Caco-2 (cell line): ENCODE results near the gene OR2AT4. TPM values are rescaled to one million over a fixed set of nuclear protein-coding genes. Genes with fewer than 3 reads are reported as not detected.

Experiments used
- BruUV-seq: library from RNA; stranded (reverse); fragments of 400-500 nt; replicated peaks from 2 replicates; lab custom pipeline; 2021; lab: Mats Ljungman, UMichigan
- CTCF ChIA-PET: fragments of 300-600 bp; sonication (Branson Sonifier 250); formaldehyde crosslinking; loops from one replicate; lab custom pipeline; 2022; ENCODE audit warnings: antibody characterized with exemption; lab: Charles Lee
- POLR2A ChIA-PET: fragments of 300-600 bp; sonication (Branson Sonifier 250); formaldehyde crosslinking; loops from one replicate; lab custom pipeline; 2022; ENCODE audit warnings: antibody characterized with exemption; lab: Charles Lee
- DNase-seq, 2 experiments: peaks; one replicate each; pipeline versions ENCODE4 v3.0.0 to v3.0.0-alpha.2; 2020 to 2022
- H3K27me3 ChIP-seq: replicated peaks from 2 replicates; pipeline ENCODE4 v1.6.0; 2011; ENCODE audit warnings: low read length; ENCODE audit not compliant: control insufficient read depth, insufficient read depth
- H3K36me3 ChIP-seq: 2 replicates; pipeline ENCODE4 v1.5.1; 2011; ENCODE audit warnings: low read length; ENCODE audit not compliant: control insufficient read depth, insufficient read depth
- H3K4me1 ChIP-seq: fragments of 250-450 bp; sonication (Bioruptor Pico); 2 replicates; pipeline ENCODE4 v1.5.1; 2020; ENCODE audit warnings: mild to moderate bottlenecking
- H3K4me3 ChIP-seq: 2 replicates; pipeline ENCODE4 v1.5.1; 2011; ENCODE audit warnings: low read depth, mild to moderate bottlenecking, control low read depth, low read length
- H3K9me3 ChIP-seq: fragments of 250-450 bp; sonication (Bioruptor Pico); 2 replicates; pipeline ENCODE4 v1.5.1; 2020; ENCODE audit warnings: mild to moderate bottlenecking, moderate library complexity
- H3K27ac Mint-ChIP-seq: one replicate; pipeline ENCODE4 v1.8.0; 2022; ENCODE audit warnings: mixed read lengths; ENCODE audit not compliant: unreplicated experiment
- H3K27me3 Mint-ChIP-seq: one replicate; pipeline ENCODE4 v1.8.0; 2022; ENCODE audit warnings: mixed read lengths; ENCODE audit not compliant: insufficient read depth, unreplicated experiment
- H3K36me3 Mint-ChIP-seq: one replicate; pipeline ENCODE4 v1.8.0; 2022; ENCODE audit warnings: mild to moderate bottlenecking, mixed read lengths; ENCODE audit not compliant: insufficient read depth, unreplicated experiment
- H3K4me1 Mint-ChIP-seq: one replicate; pipeline ENCODE4 v1.8.0; 2022; ENCODE audit warnings: low read depth, mixed read lengths; ENCODE audit not compliant: unreplicated experiment
- H3K4me3 Mint-ChIP-seq: one replicate; pipeline ENCODE4 v1.8.0; 2022; ENCODE audit warnings: mild to moderate bottlenecking, moderate library complexity, mixed read lengths; ENCODE audit not compliant: unreplicated experiment
- H3K9me3 Mint-ChIP-seq: one replicate; pipeline ENCODE4 v1.8.0; 2022; ENCODE audit warnings: mixed read lengths; ENCODE audit not compliant: unreplicated experiment
- CTCF ChIP-seq, 2 experiments: fragments of 200-600 bp in 1 of 2; IDR thresholded peaks; 1 replicate in 1 of 2; 2 replicates in 1 of 2; pipeline versions ENCODE4 v1.5.1 to v1.8.0; 2011 to 2022; ENCODE audit warnings: antibody characterized with exemption in 1 of 2, control low read depth in 1 of 2, inconsistent platforms in 1 of 2, low read depth in 1 of 2, low read length in 1 of 2, mild to moderate bottlenecking in 1 of 2, moderate library complexity in 1 of 2; ENCODE audit not compliant: insufficient read depth in 1 of 2, severe bottlenecking in 1 of 2, unreplicated experiment in 1 of 2
- intact Hi-C: fragments of 100-400 bp; cut with micrococcal nuclease; formaldehyde crosslinking; loops from one replicate; pipeline ENCODE4 v1.10.0; 2022; ENCODE audit not compliant: unreplicated experiment
- total RNA-seq: library from RNA; stranded (reverse); gene quantifications from 2 replicates; pipeline ENCODE4 v1.2.3, GENCODE V29; 2022

The OR2AT4 gene
- total RNA-seq, 1 experiment from 2014 or later = not detected

DNA sequence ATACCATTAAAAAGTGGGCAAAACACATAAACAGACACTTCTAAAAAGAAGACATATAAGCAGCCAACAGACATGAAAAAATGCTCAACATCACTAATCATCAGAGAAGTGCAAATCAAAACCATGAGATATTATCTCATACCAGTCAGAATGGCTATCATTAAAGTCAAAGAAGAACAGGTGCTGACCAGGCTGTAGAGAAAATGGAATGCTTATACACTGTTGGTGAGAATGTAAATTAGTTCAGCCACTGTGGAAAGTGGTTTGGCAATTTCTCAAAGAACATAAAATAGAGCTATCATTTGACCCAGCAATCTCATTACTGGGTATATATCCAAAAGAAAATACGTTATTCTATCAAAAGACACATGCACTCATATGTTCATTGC lies 13.5 kb downstream of the OR2AT4 start:
- H3K4me3 ChIP-seq = no peak overlapping the region
- intact Hi-C loops = no loop called here
- Mint-ChIP-seq H3K4me3 (no peak overlapping the region), H3K36me3 (no peaks in the 10 kb centered on the region), H3K4me1 (no peaks in the 10 kb centered on the region), H3K9me3 (no peaks in the 10 kb centered on the region), H3K27ac (no peak overlapping the region), H3K27me3 (peaks cover 19% of the 10 kb centered on the region)
- ChIA-PET CTCF (interaction anchor here (0.7 kb wide), 1 partner anchor 403 kb away, joined by 3 read pairs; no protein-coding TSS in a partner anchor), POLR2A (no interaction called here)
- no TSS peak for BruUV-seq
- H3K9me3 ChIP-seq = peaks cover 10% of the 10 kb centered on the region; the same call in 1 of the 2 replicates
- no peak for TF ChIP-seq CTCF (IDR thresholded peaks at IDR 0.05; ENCODE audit: insufficient read depth in 1 of 2, low read depth in 1 of 2, low read length in 1 of 2, severe bottlenecking in 1 of 2, unreplicated experiment in 1 of 2)
- no peaks in the 10 kb centered on the region for H3K36me3 ChIP-seq
- no peaks in the 10 kb centered on the region for H3K27me3 ChIP-seq
- H3K4me1 ChIP-seq = no peaks in the 10 kb centered on the region
- DNase-seq = no peak

DNA sequence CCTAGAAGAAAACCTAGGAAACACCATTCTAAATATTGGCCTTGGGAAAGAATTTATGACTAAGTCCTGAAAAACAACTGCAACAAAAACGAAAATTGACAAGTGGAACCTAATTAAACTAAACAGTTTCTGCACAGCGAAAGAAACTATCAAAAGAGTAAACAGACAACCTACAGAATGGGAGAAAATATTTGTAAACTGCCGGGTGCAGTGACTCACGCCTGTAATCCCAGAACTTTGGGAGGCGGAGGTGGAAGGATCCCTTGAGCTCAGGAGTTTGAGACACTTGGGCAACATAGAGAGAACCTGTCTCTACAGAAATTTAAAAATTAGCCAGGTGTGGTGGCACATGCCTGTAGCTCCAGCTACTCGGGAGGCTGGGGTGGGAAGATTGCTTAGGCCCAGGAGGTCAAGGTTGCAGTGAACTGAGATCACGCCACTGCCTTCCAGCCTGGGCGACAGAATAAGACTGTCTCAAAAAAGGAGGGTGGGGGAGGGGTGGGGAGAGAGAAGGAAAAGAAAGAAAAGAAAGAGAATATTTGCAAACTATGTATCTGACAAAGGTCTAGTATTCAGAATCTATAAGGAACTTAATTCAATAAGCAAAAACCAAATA lies 14.0 kb downstream of the OR2AT4 start:
- intact Hi-C loops = no loop called here
- Mint-ChIP-seq H3K27me3 (peaks cover 18% of the 10 kb centered on the region), H3K4me3 (no peak overlapping the region), H3K4me1 (no peaks in the 10 kb centered on the region), H3K36me3 (no peaks in the 10 kb centered on the region), H3K9me3 (no peaks in the 10 kb centered on the region), H3K27ac (no peak overlapping the region)
- TF ChIP-seq CTCF (IDR thresholded peaks at IDR 0.05; ENCODE audit: insufficient read depth in 1 of 2, low read depth in 1 of 2, low read length in 1 of 2, severe bottlenecking in 1 of 2, unreplicated experiment in 1 of 2) = no peak
- Histone ChIP-seq H3K4me1 (no peaks in the 10 kb centered on the region), H3K36me3 (no peaks in the 10 kb centered on the region), H3K4me3 (no peak overlapping the region), H3K9me3 (peaks cover 8% of the 10 kb centered on the region; the same call in 1 of the 2 replicates), H3K27me3 (no peaks in the 10 kb centered on the region)
- BruUV-seq = no TSS peak
- no peak for DNase-seq
- POLR2A ChIA-PET = no interaction called here
- CTCF ChIA-PET = no interaction called here

GRCh38 chr11:75079546-75079945 lies 17.1 kb downstream of the OR2AT4 start:
- H3K4me1 ChIP-seq = no peaks in the 10 kb centered on the region
- Mint-ChIP-seq H3K27me3 (peaks cover 14% of the 10 kb centered on the region), H3K36me3 (no peaks in the 10 kb centered on the region), H3K4me3 (no peak overlapping the region), H3K9me3 (no peaks in the 10 kb centered on the region), H3K4me1 (no peaks in the 10 kb centered on the region), H3K27ac (no peak overlapping the region)
- POLR2A ChIA-PET = no interaction called here
- intact Hi-C loops = no loop called here
- no peak for TF ChIP-seq CTCF (IDR thresholded peaks at IDR 0.05; ENCODE audit: insufficient read depth in 1 of 2, low read depth in 1 of 2, low read length in 1 of 2, severe bottlenecking in 1 of 2, unreplicated experiment in 1 of 2)
- BruUV-seq = no TSS peak
- peaks cover 5% of the 10 kb centered on the region; the same call in 1 of the 2 replicates for H3K9me3 ChIP-seq
- no peak overlapping the region for H3K4me3 ChIP-seq
- no peaks in the 10 kb centered on the region for H3K27me3 ChIP-seq
- no peaks in the 10 kb centered on the region for H3K36me3 ChIP-seq
- CTCF ChIA-PET = no interaction called here
- DNase-seq = no peak
